Fibroblast of mammary gland (primary cell): ENCODE measurements around the gene XYLT1.

Experiments used
- DNase-seq: peaks from one replicate; pipeline ENCODE4 v3.0.0-alpha.2; 2010; ENCODE audit warnings: low read depth
- H3K4me3 ChIP-seq: 2 replicates; pipeline ENCODE4 v1.5.1; 2011; ENCODE audit warnings: low read depth, mild to moderate bottlenecking, low read length, moderate library complexity; ENCODE audit not compliant: control insufficient read depth
- CTCF ChIP-seq: conservative IDR thresholded peaks from 2 replicates; pipeline ENCODE4 v1.5.1; 2011; ENCODE audit warnings: low read depth, low read length, inconsistent platforms; ENCODE audit not compliant: control insufficient read depth, insufficient read depth

The XYLT1 gene

GRCh38 chr16:17223576-17223975 lies 247.2 kb downstream of the XYLT1 start:
- H3K4me3 ChIP-seq, result no peak overlapping the region
- DNase-seq, result no peak
- TF ChIP-seq CTCF, result no peak

- H3K4me3 ChIP-seq, result no peak overlapping the region
- no peak for DNase-seq
- no peak for TF ChIP-seq CTCF
Measured at GRCh38 chr16:17222871-17223401, 247.8 kb downstream of the XYLT1 start.

- H3K4me3 ChIP-seq, result no peak overlapping the region
- TF ChIP-seq CTCF, result no peak
- no peak for DNase-seq
Measured at GRCh38 chr16:17219991-17220390, 250.8 kb downstream of the XYLT1 start.

- no peak for TF ChIP-seq CTCF
Measured at GRCh38 chr16:17215936-17216335, 254.8 kb downstream of the XYLT1 start.

GRCh38 chr16:17215306-17215705 lies 255.5 kb downstream of the XYLT1 start:
- H3K4me3 ChIP-seq, result no peak overlapping the region
- DNase-seq, result no peak
- TF ChIP-seq CTCF, result no peak

More at GRCh38 chr16:17215936-17216335, 254.8 kb downstream of the XYLT1 start:
- H3K4me3 ChIP-seq, result no peak overlapping the region
- DNase-seq, result no peak

GRCh38 chr16:17213974-17214373 lies 256.8 kb downstream of the XYLT1 start:
- TF ChIP-seq CTCF, result no peak
- DNase-seq, result peak; percentile 20
- H3K4me3 ChIP-seq, result no peak overlapping the region

GRCh38 chr16:17213025-17213424 lies 257.7 kb downstream of the XYLT1 start:
- H3K4me3 ChIP-seq, result no peak overlapping the region
- no peak for DNase-seq
- no peak for TF ChIP-seq CTCF
